NCI-H510A treated with DMSO at 0.1 percent for 48 hours (cell line): ENCODE measurements around the gene HAUS2.
"Not testable (repeated sequence)": the region's sequence is repeated elsewhere in the genome, so short reads cannot be mapped to it uniquely, and the experiment has no call there.

Source experiments
- DNase-seq: peaks from one replicate; lab custom pipeline; 2025; lab: John Stamatoyannopoulos, UW

Gene HAUS2

DNA sequence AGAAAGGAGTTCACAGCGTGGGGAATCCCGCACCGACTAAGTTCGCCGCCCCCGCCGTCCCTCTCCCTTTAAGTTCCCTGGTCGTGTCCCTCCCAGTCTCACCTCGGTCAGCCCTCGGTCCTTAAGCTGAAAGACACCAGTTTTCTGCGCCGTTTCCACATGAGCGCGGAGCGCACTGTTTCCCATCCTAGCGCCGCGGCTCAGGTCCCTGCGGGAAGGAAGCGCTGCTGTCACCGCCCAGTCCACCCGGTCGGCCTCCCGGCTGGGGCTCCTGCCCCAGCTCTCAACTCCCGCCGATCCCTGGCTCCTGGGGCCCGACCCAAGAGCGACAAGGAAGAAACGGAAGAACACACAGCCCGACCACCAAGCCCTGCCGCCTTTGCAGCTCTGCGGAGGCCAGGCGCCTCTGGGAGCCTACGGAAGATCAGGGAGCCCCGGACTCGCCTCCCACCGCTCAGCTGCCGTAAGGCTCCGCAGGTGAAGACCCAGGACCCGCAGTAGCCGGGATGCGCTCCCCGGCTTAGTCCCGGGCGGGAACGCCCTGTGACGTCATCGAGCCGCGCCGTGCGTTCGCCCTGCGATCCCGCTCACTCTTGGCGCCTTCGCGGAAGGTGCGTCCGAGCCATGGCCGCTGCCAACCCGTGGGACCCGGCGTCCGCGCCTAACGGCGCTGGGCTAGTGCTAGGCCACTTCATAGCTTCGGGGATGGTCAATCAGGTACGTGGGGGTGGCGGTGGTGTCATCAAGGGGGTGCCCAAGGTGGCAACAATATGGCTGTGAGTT, at the start of gene HAUS2, which contains the start of gene LRRC57:
TSS of gene HAUS2 (plus strand) at position 590 of the 783 bp plus-strand sequence. CDS start at position 625, 35 bp downstream.
TSS of gene LRRC57 (minus strand) at position 545 of the 783 bp plus-strand sequence. CDS start at position 186, 359 bp downstream.
- DNase-seq: peak; percentile 56

DNA sequence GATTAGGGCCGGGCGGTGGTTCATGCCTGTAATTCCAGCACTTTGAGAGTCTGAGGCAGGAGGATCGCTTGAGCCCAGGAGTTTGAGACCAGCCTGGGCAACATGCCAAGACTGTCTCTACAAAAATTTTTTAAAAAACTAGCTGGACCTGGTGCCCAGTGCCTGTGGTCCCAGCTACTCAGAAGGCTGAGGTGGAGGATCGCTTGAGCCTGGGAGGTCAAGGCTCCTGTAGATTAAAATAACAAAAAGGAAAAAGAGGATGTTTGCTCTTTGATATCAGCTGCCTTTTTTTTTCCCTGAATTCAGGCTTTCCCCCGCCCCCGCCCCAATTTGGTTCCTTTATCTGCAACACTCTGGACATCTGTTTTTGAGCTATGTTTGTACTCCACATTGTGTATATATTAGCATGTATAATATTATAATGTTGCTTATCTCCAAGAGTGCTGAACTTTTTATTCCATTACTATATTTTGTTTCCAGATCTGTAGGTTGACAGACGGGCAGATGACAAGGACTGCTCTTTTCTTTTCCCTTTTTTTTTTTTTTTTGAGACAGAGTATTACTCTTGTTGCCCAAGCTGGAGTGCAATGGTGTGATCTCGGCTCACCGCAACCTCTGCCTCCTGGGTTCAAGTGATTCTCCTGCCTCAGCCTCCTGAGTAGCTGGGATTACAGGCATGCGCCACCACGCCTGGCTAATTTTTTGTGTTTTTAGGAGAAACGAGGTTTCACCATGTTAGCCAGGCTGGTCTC, 48.6 kb upstream of the HAUS2 start:
- DNase-seq: no peak

DNA sequence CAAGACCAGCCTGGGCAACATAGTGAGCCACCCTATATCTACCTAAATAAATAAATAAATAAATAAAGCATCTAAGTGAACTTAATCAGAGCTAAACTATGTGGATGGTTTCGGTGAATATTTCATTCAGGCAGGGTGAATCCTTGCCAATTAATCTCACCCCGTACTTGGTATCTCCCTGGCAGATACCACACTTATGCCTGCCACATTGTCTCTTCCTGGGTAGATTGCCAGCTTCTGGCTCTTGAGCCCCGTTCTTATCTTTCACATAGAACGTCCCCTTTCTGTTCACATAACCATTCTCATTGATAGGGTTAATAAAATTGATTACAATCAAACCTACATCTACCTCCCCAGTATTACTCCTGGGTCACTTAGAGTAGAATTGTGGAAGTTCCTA, 46.2 kb upstream of the HAUS2 start:
- no peak for DNase-seq

DNA sequence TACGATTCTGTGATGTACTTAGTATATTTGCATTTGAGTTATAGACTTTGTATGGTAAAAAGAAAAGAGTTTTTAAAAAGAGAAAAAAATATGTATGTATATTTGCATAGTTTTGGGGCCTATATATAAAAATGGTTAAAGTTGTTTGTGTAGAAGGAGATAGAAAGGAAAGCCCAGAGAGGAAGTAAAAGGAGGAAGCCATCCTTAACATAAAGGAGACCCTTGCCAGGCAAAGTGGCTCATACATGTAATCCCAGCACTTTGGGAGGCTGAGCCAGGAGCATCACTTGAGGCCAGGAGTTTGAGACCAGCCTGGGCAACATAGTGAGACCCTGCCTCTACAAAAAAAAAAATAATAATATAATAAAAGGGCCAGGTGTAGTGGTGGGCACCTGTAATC, 44.8 kb upstream of the HAUS2 start:
- no peak for DNase-seq

DNA sequence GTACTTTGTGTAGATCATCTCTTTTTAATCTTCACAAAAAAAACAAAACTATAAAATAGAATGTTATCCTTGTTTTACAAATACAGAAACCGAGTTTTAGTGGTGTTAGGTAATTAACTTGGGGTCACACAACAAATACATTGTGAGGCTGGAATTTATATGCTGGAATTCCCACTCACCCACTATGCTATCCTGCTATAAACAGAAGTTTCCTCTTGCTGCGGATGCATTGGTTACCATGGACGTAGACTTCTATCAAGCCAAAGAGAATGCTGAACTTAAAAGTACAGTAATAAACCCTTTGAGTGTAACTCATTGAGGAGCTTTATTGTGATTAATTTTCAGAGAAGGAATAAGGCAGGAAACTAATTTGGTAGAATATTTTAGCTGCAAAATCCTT, 44.0 kb upstream of the HAUS2 start:
- no peak for DNase-seq

DNA sequence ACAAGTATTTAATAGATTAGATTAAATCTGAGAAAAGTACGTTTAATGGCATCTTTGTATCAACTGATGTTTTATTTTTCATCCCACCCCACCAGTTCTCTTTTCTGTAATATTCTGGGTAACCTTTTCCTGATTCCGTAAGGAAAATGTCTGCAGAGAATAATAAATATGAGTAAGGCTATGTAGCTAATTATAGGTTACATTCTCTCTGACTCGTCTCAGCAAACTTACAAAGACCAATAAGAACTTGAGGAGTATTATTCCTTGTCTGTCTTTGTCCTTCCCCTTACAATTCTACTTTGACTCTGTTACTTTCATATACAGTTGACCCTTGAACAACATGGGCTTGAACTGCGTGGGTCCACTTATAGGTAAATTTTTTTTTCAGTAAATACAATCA, 41.1 kb upstream of the HAUS2 start:
- DNase-seq: no peak

DNA sequence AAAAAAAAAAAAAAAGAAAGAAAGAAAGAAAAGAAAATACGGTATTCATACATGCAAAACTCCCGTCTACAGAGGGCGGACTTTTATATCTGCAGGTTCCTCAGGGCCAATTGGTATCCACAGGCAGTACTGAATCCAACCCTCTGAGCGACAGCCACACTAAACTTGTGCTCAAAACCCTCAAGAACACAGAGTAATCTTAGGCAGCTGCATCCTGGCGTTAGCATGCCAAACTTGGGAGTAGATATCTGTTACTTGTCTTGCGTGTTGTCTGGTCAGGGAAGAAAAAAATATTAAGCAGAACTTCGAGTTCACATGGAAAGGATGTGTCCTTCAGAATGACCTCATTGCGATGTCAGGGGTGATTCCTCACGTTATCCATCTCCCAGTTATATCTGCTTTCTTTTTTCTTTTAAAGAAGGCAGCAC, 40.4 kb upstream of the HAUS2 start:
- DNase-seq: no peak

DNA sequence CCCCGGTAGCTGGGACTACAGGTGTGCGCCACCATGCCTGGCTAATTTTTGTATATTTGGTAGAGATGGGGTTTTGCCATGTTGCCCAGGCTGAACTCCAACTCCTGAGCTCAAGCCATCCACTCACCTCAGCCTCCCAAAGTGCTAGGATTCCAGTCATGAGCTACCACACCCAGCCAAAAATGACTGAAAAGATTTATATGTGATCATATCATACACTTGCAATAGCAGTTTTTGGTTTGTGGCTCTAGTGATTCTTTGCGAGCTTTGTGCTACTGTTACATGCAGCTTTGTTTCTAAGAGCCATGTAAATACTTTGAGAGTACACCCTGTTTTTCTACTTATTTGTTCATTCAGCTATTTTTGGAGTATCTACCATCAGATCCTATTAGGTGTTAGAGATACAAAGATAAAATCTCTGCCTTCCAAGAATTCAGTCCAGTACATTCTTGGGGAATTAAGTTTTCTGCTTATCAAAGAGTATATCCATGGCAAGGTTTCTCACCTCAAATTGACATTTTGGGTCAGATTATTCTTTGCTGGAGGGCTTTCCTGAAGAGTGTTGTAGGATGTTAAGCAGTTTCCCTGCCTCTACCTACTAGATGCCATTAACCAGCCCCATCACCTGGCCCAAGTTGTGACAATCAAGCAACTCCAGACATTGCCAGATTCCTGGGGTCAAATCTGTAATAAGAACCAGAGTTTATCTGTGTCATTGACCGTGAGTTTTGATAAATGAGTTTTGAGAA, 38.2 kb upstream of the HAUS2 start:
- no peak for DNase-seq

DNA sequence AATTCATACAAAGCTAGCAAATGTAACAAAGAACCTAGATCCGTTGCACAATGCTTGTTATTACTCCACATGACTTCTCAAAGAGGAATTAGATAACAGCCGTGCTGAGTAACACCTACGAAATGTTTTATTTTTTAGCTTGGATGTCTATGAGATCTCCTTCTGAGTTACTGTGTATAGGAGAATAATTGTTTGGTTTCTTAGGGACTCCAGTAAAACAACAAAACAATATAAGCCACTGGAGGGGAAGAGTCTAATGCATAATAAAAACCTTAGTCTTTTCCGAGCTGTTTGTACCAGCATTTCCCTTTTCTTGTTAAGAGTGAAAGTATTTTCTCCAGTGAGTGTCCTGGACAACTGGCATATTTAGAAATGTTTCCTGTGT, 37.6 kb upstream of the HAUS2 start:
- DNase-seq: no peak

DNA sequence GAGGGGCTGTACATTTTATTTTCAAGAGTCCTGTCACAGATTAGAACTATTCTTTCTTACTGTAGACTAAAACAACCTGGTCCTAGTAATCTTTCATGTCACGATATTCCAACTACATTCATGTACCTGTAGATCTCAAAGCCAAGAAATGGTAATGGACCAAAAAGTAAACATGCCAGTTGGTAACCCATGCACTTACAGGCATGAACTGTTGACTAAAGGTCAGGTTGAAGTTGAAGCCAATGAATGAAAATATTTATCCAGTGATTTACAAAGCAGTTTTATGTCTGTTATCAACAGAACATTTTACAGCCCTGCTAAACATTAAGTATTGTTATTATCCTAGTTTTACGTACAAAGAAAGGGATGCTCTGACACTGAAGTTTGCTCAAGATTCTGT, 25.3 kb upstream of the HAUS2 start:
- no peak for DNase-seq

DNA sequence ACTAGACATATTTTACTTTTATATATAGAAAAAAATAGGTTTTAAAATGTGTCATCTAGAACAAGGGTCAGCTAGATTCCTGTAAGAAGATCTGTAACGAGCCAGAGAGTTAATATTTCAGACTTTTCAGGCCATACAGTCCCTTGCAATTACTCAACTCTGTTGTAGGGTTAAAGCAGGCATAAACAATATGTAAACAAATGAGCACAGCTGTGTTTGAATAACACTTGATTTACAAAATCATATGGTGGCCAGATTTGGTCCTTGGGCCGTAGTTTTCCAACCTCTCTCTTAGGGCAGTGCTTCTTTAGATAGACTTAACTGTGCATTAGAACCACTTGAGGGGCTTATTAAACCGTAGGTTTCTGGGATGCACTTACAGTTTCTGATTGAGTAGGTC, 19.7 kb upstream of the HAUS2 start:
- DNase-seq: no peak

DNA sequence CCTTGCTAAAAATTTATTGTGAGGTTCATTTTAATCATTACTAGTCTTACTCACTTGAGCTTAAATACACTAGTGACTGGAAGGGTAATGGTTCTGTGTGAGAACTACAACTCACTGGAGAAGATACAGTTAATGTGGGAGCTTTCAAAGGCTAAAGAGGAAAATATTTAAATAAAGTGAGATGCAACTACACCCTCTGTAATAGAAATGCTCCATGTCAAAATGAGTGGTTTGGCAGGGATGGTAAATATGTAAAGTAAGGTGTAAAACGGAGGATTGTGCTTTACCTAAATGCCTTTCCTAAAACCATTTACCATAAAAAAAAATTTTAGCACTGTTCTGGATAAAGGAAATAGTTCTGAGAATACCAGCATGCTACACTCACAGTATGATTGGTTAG, 15.4 kb upstream of the HAUS2 start:
- DNase-seq: no peak

DNA sequence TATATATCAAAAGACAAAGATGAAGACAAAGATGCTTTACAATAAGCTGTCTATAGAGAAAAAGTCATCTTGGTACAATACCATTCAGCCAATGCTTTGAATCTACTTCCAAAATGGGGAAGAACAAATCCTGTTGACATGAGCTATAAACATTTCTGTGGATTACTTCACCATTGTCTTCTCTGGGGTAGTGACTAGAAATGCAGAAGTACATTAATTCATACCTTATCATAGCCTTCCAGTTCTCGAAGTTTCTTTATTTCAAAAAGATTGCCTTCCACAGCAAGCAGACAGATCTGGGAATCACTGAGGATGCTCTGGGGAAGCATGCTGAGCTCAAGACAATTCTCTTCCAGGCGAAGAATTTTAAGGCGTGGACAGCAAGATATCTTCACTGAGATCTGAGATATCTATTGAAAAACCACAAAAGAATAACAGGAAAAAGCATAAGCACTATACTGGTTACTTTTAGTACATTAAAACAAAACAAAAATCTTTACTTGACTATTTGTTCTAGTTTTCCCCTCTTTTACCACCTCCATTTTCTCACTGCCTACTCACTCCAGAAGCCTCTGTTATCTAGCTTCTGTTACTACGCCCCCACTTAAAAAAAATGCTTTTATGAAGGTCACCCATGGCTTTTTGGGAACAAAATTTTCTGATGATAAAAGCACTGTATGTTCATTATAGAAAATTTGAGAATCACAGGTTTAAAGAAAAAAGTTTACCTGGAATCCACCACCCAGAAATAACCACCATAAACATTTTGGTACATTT, 3.6 kb upstream of the HAUS2 start:
- no peak for DNase-seq

DNA sequence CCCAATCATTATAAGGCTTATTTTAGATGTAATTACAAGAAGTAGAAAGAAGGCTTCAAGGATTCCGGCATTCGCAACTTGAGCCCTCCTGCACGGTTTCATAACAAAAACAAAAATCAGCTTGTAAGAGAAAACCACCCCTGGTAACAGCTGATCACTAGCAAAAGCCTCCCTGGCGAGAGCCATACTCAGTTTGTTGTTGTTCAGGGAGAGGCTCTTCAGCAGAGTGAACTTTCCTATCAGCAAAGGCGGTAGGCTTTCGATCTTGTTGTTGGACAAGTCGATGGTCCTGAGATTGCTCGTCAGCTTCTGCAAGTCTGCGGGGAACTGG, 755 bp upstream of the HAUS2 start:
- DNase-seq: no peak

DNA sequence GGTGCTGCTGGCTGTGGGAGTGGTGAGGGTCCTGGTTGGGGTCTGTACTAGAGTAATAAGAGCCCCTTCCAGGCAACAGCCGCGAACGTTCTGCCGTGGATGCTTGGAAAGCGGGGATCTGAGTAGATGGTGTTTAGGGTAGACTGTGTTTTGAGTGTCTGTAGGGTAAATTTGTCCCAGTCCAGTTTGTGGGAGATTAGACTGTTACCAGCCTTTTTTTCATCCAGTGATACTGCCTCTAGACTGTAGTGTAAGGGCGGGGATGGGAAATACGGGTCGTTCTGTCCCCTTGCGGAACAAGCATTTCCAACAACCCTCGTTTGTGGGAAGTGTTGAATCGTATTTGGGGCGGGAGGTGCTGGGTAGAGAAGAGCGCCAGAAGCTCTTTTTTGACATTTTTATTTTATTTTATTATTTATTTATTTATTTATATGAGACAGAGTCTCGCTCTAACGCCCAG, 424 bp downstream of the HAUS2 start:
- peak; percentile 4 for DNase-seq

DNA sequence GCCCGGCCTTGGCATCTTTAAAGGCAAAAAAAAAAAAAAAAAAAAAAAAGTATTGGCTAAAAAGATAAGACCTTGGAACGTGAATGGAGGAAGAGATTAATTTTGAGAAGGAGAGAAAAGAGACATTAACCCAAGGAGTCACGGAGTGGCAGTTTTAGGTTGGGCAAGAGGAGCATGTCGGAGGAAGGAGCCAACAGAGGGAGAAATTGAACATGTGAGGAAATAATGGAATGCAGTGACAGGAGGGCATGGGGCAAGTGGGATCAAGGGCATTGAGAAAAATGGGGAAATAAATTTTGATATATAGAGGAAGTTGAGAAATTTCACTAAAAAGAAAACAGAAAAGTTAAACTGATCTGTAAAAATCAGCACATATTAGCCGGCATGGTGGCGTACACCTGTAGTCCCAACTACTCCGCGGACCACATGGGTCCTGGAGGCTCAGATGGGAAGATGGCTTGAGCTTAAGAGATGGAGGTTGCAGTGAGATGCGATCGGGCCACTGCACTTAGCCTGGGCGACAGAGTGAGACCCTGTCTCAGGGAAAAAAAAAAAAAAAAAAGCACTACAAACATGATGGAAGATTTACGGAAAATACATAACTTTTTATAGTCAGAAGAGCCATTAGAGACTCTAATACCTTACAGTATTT, 1.2 kb downstream of the HAUS2 start:
- DNase-seq: no peak

DNA sequence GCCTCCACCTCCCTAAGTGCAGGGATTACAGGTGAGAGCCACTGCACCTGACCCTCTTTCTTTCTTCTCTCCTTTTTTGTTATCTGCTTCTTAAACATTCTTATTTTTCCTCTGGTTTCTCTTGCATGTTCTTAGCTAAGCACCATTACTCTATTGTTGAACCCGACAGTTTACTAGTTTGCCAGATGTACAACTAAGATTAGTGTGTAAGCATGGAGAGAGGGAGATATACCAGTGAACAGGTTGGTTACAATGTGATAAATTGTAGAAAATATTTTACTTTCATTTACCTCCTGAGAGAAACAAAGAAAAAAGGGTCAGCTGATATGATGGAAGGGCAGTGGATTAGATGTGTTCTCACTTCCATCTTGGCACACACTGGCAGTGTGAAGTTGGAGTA, 4.9 kb downstream of the HAUS2 start:
- no peak for DNase-seq

DNA sequence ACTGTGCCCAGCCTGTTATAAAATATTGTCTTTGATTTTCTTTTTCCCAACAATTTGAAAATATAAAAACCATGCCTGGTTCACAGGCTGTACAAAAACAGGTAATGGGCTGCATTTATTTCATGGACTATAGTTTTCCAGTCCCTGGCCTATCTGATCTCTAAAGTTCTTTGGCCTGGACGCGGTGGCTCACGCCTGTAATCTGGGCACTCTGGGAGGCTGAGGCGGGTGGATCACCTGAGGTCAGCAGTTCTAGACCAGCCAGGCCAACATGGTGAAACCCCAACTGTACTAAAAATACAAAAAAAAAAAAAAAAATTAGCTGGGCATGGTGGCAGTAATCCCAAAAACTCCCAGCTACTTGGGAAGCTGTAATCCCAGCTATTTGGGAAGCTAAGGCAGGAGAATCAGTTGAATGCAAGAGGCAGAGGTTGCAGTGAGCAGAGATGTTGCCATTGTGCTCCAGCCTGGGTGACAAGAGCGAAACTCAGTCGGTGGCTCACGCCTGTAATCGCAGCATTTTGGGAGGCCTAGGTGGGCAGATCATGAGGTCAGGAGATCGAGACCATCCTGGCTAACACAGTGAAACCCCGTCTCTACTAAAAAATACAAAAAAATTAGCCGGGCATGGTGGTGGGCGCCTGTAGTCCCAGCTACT, 8.0 kb downstream of the HAUS2 start:
- DNase-seq: not testable (repeated sequence)

DNA sequence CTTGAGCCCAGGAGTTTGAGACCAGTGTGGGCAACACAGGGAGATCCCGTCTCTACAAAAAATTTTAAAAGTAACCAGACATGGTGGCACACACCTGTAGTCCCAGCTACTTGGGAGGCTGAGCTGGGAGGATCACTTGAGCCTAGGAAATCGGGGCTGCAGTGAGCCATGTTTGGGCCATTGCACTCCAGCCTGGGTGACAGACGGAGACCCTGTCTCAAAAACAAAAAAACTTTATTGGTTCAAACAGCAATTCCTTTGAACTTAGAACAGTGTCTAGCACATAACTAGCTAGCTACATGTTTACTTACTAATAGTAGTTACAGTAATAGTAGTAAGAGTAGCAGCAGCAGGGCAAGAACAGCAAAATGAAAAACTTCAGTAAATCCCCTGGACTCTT, 10.1 kb downstream of the HAUS2 start:
- no peak for DNase-seq

DNA sequence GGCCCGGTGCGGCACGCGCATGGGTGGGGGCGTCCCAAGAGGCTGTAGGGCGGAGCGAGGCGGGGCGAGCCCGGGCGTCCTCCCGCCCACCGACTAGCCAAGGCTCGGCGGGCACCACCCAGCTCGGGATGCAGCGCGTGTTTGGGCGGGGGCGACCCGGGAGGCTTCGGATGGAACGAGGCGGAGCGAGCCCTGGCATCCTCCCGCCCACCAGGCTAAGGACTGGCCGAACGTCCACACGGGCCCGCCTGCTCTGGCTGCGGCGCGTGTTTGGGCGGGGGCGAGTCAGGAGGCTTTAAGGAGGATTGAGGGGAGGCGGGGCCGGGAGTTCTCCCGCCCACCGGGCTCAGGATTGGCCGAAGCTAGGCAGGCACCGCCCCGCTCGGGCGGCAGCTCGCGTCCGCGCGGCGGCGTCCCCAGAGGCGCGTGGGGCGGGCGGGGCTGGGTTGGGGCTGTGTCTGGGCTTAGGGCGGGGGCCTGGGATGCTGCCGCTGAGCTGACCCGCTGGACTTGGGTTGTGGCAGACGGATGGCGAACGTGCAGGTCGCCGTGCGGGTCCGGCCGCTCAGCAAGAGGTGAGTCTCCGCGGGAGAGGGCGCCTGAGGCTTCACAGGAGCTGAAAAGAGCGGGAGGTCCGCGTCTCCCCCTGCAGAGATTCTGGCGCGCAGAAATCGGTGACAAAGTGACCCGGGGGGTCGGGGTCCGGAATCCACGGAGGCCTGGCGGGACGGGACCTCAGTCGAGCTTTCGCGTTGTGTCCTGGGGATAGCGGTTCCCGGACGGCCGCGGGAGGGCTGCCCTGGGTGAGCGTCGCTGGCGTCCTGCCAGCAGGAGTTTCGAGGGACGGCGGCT, 26.8 kb downstream of the HAUS2 start, which contains the start of gene STARD9:
TSS of gene STARD9 (plus strand) at position 419 of the 852 bp plus-strand sequence. CDS start at position 529, 110 bp downstream.
- peak; percentile 88 for DNase-seq
